Activated T-cell treated with anti-CD3 and anti-CD28 coated beads for 48 hours (primary cell): ENCODE results near the gene JOSD1.

ENCODE experiments used
- DNase-seq: peaks from one replicate; pipeline ENCODE4 v3.0.0-alpha.2; 2020; ENCODE audit warnings: low read depth

The JOSD1 gene

GRCh38 chr22:38733329-38733723 is 32.6 kb upstream of the JOSD1 start:
- peak; percentile 44 for DNase-seq

- DNase-seq, result no peak
Observed at GRCh38 chr22:38732251-38732815, 31.6 kb upstream of the JOSD1 start.

GRCh38 chr22:38731703-38732161 is 31.0 kb upstream of the JOSD1 start:
- no peak for DNase-seq

- no peak for DNase-seq
Observed at GRCh38 chr22:38730411-38730871, 29.7 kb upstream of the JOSD1 start.

- DNase-seq, result no peak
Observed at GRCh38 chr22:38729946-38730345, 29.2 kb upstream of the JOSD1 start.

GRCh38 chr22:38728871-38729796 is 28.4 kb upstream of the JOSD1 start:
- no peak for DNase-seq

GRCh38 chr22:38727530-38728451 is 27.0 kb upstream of the JOSD1 start:
- no peak for DNase-seq

GRCh38 chr22:38727123-38727522 is 26.4 kb upstream of the JOSD1 start:
- DNase-seq, result no peak

GRCh38 chr22:38725900-38726655 is 25.3 kb upstream of the JOSD1 start:
- no peak for DNase-seq

- DNase-seq, result no peak
Observed at GRCh38 chr22:38724926-38725571, 24.3 kb upstream of the JOSD1 start.

- no peak for DNase-seq
Observed at GRCh38 chr22:38724176-38724575, 23.4 kb upstream of the JOSD1 start.

GRCh38 chr22:38721551-38721950 is 20.8 kb upstream of the JOSD1 start:
- DNase-seq, result no peak

- no peak for DNase-seq
Observed at GRCh38 chr22:38720350-38720749, 19.6 kb upstream of the JOSD1 start.

- no peak for DNase-seq
Observed at GRCh38 chr22:38719196-38719595, 18.5 kb upstream of the JOSD1 start.

- DNase-seq, result no peak
Observed at GRCh38 chr22:38718414-38718813, 17.7 kb upstream of the JOSD1 start.

- DNase-seq, result no peak
Observed at GRCh38 chr22:38717244-38717643, 16.5 kb upstream of the JOSD1 start.

GRCh38 chr22:38716826-38717225 is 16.1 kb upstream of the JOSD1 start:
- DNase-seq, result no peak

GRCh38 chr22:38716271-38716670 is 15.5 kb upstream of the JOSD1 start:
- no peak for DNase-seq

GRCh38 chr22:38715852-38716251 is 15.1 kb upstream of the JOSD1 start:
- DNase-seq, result no peak

GRCh38 chr22:38715176-38715764 is 14.5 kb upstream of the JOSD1 start:
- DNase-seq, result no peak

- DNase-seq, result no peak
Observed at GRCh38 chr22:38713921-38714320, 13.2 kb upstream of the JOSD1 start.
